ENCODE data around the gene RDH14.

Gene RDH14

DNA sequence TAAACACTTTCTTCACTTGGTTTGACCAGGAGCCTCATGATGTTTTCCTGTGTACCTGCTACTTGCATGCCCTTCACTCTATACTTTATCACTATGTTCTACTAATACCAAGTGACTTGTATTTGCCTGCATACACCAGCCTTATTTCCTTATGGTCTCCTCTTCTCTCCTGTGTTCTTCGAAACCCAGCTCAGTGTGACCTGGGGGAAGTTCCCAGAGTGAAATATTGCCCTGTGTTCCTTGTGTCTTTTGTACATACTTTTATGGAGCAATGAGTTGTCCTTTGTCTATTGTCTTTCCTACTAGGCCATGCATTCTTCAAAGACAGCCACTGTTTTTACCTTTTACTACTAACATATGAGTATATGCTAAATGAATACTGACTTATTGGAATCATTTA, 28.3 kb upstream of the RDH14 start:
- no peaks in the 10 kb centered on the region for H3K4me1 Mint-ChIP-seq (ENCODE audit: low read depth)
- no peak overlapping the region for H3K4me3 Mint-ChIP-seq
- peaks cover 3% of the 10 kb centered on the region for H3K9me3 Mint-ChIP-seq
- H3K36me3 Mint-ChIP-seq (ENCODE audit: low read depth) = peaks cover 27% of the 10 kb centered on the region
- no peak overlapping the region for H3K27ac Mint-ChIP-seq
- no peaks in the 10 kb centered on the region for H3K27me3 Mint-ChIP-seq

GRCh38 chr2:18588049-18588448, 27.6 kb upstream of the RDH14 start:
- Mint-ChIP-seq H3K4me3 (no peak overlapping the region), H3K4me1 (ENCODE audit: low read depth) (no peaks in the 10 kb centered on the region), H3K27ac (no peak overlapping the region), H3K36me3 (ENCODE audit: low read depth) (peaks cover 35% of the 10 kb centered on the region), H3K27me3 (no peaks in the 10 kb centered on the region), H3K9me3 (peaks cover 3% of the 10 kb centered on the region)

GRCh38 chr2:18585526-18585925, 25.1 kb upstream of the RDH14 start:
- Mint-ChIP-seq H3K4me3 (no peak overlapping the region), H3K27ac (no peak overlapping the region), H3K4me1 (ENCODE audit: low read depth) (no peaks in the 10 kb centered on the region), H3K9me3 (no peaks in the 10 kb centered on the region), H3K27me3 (no peaks in the 10 kb centered on the region), H3K36me3 (ENCODE audit: low read depth) (peaks cover 27% of the 10 kb centered on the region)

DNA sequence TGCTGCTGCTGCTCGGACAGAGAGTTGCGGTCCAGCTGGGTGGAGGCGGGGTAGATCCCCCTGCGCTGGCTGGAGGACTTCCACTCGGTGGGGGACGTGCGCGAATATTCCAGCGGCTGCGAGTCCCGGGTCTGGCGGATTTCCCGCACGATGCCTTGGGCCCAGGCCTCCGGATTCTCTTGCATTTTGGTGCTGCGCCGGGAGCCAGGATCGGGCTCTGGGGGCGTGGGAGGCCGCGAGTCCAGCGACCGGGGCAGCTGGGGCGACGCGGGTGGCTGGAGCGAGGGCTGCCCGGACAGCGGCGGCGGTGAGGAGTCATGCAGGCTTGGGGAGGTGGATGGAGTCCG, 24.1 kb upstream of the RDH14 start:
- Mint-ChIP-seq H3K36me3 (ENCODE audit: low read depth) (peaks cover 23% of the 10 kb centered on the region), H3K4me3 (no peak overlapping the region), H3K4me1 (ENCODE audit: low read depth) (no peaks in the 10 kb centered on the region), H3K27ac (no peak overlapping the region), H3K27me3 (no peaks in the 10 kb centered on the region), H3K9me3 (no peaks in the 10 kb centered on the region)

GRCh38 chr2:18583905-18584607, 23.6 kb upstream of the RDH14 start:
- no peak overlapping the region for H3K4me3 Mint-ChIP-seq
- no peaks in the 10 kb centered on the region for H3K9me3 Mint-ChIP-seq
- H3K27me3 Mint-ChIP-seq = no peaks in the 10 kb centered on the region
- no peaks in the 10 kb centered on the region for H3K4me1 Mint-ChIP-seq (ENCODE audit: low read depth)
- H3K27ac Mint-ChIP-seq = no peak overlapping the region
- H3K36me3 Mint-ChIP-seq (ENCODE audit: low read depth) = peaks cover 23% of the 10 kb centered on the region

DNA sequence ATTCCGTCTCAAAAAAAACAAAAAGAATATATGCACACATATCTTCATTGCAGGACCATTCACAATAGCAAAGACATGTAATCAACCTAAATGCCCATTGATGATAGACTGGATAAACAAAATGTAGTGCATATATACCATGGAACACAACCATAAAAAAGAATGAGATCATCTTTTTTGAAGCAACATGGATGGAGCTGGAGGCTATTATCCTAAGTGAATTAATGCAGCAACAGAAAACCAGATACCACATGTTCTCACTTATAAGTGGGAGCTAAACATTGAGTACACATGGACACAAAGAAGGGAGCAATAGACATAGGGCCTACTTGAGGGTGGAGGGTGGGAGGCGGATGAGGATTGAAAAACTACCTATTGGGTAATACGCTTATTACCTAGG, 20.2 kb upstream of the RDH14 start:
- H3K36me3 Mint-ChIP-seq (ENCODE audit: low read depth) = peaks cover 24% of the 10 kb centered on the region
- H3K27ac Mint-ChIP-seq = no peak overlapping the region
- no peak overlapping the region for H3K4me3 Mint-ChIP-seq
- peaks cover 14% of the 10 kb centered on the region for H3K9me3 Mint-ChIP-seq
- no peaks in the 10 kb centered on the region for H3K4me1 Mint-ChIP-seq (ENCODE audit: low read depth)
- H3K27me3 Mint-ChIP-seq = no peaks in the 10 kb centered on the region

- H3K9me3 Mint-ChIP-seq = peaks cover 14% of the 10 kb centered on the region
- H3K36me3 Mint-ChIP-seq (ENCODE audit: low read depth) = peaks cover 10% of the 10 kb centered on the region
- no peak overlapping the region for H3K27ac Mint-ChIP-seq
- no peaks in the 10 kb centered on the region for H3K27me3 Mint-ChIP-seq
- no peak overlapping the region for H3K4me3 Mint-ChIP-seq
- H3K4me1 Mint-ChIP-seq (ENCODE audit: low read depth) = no peaks in the 10 kb centered on the region
Measured at GRCh38 chr2:18578033-18578432, 17.6 kb upstream of the RDH14 start.

GRCh38 chr2:18566145-18566769, 5.8 kb upstream of the RDH14 start:
- peaks cover 11% of the 10 kb centered on the region for H3K9me3 Mint-ChIP-seq
- peaks cover 47% of the 10 kb centered on the region for H3K36me3 Mint-ChIP-seq (ENCODE audit: low read depth)
- H3K4me1 Mint-ChIP-seq (ENCODE audit: low read depth) = peaks cover 2% of the 10 kb centered on the region
- no peak overlapping the region for H3K4me3 Mint-ChIP-seq
- no peaks in the 10 kb centered on the region for H3K27me3 Mint-ChIP-seq
- no peak overlapping the region for H3K27ac Mint-ChIP-seq

- H3K36me3 Mint-ChIP-seq (ENCODE audit: low read depth) = peaks cover 52% of the 10 kb centered on the region
- no peaks in the 10 kb centered on the region for H3K27me3 Mint-ChIP-seq
- H3K4me1 Mint-ChIP-seq (ENCODE audit: low read depth) = peaks cover 44% of the 10 kb centered on the region
- peak overlapping the region; percentile 88 for H3K4me3 Mint-ChIP-seq
- H3K9me3 Mint-ChIP-seq = peaks cover 5% of the 10 kb centered on the region
- H3K27ac Mint-ChIP-seq = peak overlapping the region; percentile 89
Measured at GRCh38 chr2:18560797-18561085, 288 bp upstream of the RDH14 start.

- H3K27ac Mint-ChIP-seq = peak overlapping the region; percentile 94
- no peaks in the 10 kb centered on the region for H3K27me3 Mint-ChIP-seq
- H3K9me3 Mint-ChIP-seq = no peaks in the 10 kb centered on the region
- peak overlapping the region; percentile 88 for H3K4me3 Mint-ChIP-seq
- peaks cover 52% of the 10 kb centered on the region for H3K36me3 Mint-ChIP-seq (ENCODE audit: low read depth)
- H3K4me1 Mint-ChIP-seq (ENCODE audit: low read depth) = peaks cover 49% of the 10 kb centered on the region
Measured at GRCh38 chr2:18559531-18560030, 872 bp downstream of the RDH14 start.

- no peaks in the 10 kb centered on the region for H3K9me3 Mint-ChIP-seq
- peak overlapping the region; percentile 88 for H3K4me3 Mint-ChIP-seq
- peaks cover 48% of the 10 kb centered on the region for H3K36me3 Mint-ChIP-seq (ENCODE audit: low read depth)
- no peaks in the 10 kb centered on the region for H3K27me3 Mint-ChIP-seq
- peaks cover 54% of the 10 kb centered on the region for H3K4me1 Mint-ChIP-seq (ENCODE audit: low read depth)
- peak overlapping the region; percentile 19 for H3K27ac Mint-ChIP-seq
Measured at GRCh38 chr2:18558458-18558857, 2.0 kb downstream of the RDH14 start.

DNA sequence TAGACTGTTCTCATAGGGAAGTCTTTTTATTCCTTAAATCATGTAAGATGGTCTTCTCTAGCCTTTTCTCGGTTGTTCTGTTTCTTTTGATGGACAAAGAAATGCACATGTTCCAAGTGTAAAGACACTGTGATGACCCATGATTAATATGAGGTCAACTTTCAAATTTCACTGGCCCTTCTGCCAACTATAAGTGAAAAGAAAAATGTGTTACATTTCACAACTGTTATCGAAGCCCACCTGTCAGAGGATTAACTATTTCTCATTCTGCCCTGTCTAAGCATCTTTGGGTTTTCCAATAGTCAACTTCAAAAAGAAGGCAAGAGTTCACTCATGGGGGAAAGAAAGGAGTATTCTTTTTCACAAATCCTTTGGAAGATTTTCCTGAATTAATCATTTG, 3.3 kb downstream of the RDH14 start:
- H3K4me1 Mint-ChIP-seq (ENCODE audit: low read depth) = peaks cover 67% of the 10 kb centered on the region
- H3K9me3 Mint-ChIP-seq = no peaks in the 10 kb centered on the region
- H3K27me3 Mint-ChIP-seq = no peaks in the 10 kb centered on the region
- no peak overlapping the region for H3K27ac Mint-ChIP-seq
- peaks cover 54% of the 10 kb centered on the region for H3K36me3 Mint-ChIP-seq (ENCODE audit: low read depth)
- H3K4me3 Mint-ChIP-seq = no peak overlapping the region

DNA sequence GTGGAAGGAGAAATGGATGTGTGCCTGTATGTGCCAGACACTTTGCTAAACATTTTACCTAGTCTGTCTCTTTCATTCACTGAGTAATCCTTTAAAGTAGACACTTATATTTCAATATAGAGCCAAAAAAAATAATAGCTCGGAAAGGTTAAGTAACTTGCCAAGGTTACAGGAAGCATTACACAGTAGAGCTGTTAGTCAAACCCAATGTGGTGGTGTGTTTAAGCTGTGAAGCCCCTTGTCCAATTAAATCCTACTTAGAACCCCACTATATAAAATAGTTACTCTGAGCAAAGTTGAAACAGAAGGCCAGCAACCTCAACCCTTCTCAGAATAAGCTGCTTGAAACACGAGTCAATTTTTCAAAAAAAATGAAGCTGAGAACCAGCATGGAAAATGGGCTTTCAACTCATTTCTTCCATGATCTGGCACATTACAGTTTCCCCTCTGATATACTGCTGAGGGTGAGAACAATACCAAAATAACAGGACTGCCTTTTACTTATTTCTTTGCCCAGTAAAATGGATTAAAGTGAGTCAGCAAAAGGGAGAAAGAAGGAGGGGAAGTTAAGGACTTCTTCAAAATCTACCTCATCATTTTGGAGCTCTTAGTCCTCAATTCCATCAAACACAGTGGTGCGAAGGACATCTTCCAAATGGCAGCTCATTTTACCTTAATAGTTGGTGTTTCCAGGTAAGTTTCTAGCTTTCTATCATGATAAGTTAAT, 7.9 kb downstream of the RDH14 start:
- Mint-ChIP-seq H3K27me3 (no peaks in the 10 kb centered on the region), H3K4me1 (ENCODE audit: low read depth) (peaks cover 66% of the 10 kb centered on the region), H3K27ac (peak overlapping the region; percentile 67), H3K36me3 (ENCODE audit: low read depth) (peaks cover 50% of the 10 kb centered on the region), H3K9me3 (no peaks in the 10 kb centered on the region), H3K4me3 (peak overlapping the region; percentile 47)

DNA sequence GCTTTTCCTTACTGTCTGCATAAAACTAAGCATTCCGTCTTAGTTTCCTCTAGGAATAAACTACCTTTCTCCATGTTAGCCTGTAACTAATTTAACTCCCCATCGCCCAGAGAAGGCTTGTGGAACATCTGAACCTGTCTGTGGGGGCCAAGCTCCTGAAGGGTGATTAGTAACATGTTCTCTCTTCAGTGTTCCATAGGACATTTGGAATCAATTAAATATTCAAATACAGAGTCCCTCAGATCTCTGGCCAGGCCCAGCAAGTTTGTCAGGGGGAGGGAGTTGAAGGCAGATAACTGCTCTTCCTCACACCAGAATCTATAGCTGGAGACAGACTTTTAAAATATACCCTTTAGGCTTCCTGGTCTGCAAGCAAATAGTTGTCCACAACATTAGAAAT, 8.8 kb downstream of the RDH14 start:
- no peaks in the 10 kb centered on the region for H3K9me3 Mint-ChIP-seq
- no peak overlapping the region for H3K4me3 Mint-ChIP-seq
- H3K27ac Mint-ChIP-seq = no peak overlapping the region
- no peaks in the 10 kb centered on the region for H3K27me3 Mint-ChIP-seq
- H3K4me1 Mint-ChIP-seq (ENCODE audit: low read depth) = peaks cover 64% of the 10 kb centered on the region
- H3K36me3 Mint-ChIP-seq (ENCODE audit: low read depth) = peaks cover 43% of the 10 kb centered on the region

DNA sequence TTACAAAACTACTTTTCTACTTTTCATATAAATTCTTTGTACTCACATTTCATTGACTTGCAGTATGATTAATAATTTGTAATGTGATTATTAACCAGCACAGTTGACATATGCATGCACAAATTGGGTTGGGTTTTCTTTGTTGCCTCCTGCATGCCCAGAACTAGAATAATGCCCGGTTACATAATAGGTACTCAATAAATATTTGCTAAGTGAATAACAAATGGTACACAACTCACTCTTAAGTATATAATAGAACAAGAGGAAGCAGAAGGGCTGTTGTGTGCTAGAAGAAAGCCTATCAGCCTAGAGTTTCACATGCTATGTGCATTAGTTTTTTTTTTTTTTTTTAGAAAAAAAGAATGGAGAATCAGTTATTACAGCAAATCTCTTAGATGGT, 9.3 kb downstream of the RDH14 start:
- no peak overlapping the region for H3K27ac Mint-ChIP-seq
- H3K9me3 Mint-ChIP-seq = no peaks in the 10 kb centered on the region
- H3K27me3 Mint-ChIP-seq = no peaks in the 10 kb centered on the region
- H3K36me3 Mint-ChIP-seq (ENCODE audit: low read depth) = peaks cover 38% of the 10 kb centered on the region
- peaks cover 64% of the 10 kb centered on the region for H3K4me1 Mint-ChIP-seq (ENCODE audit: low read depth)
- H3K4me3 Mint-ChIP-seq = no peak overlapping the region
